Parathyroid adenoma (tissue), 2 donors: Measurements from ENCODE around the gene HOGA1.

Source experiments
- H2AFZ ChIP-seq: fragments of 300-600 bp; sonication (generic); one replicate; pipeline ENCODE4 v1.7.0; 2017; ENCODE audit warnings: antibody characterized with exemption, mild to moderate bottlenecking
- H3K27ac ChIP-seq: fragments of 300-600 bp; sonication (generic); one replicate; pipeline ENCODE4 v1.7.0; 2017
- H3K27me3 ChIP-seq: fragments of 300-600 bp; sonication (generic); one replicate; pipeline ENCODE4 v1.7.0; 2017; ENCODE audit warnings: low read length; ENCODE audit not compliant: control insufficient read depth, insufficient read depth
- H3K36me3 ChIP-seq: fragments of 300-600 bp; sonication (generic); one replicate; pipeline ENCODE4 v1.7.0; 2017; ENCODE audit warnings: low read length; ENCODE audit not compliant: control insufficient read depth, insufficient read depth
- H3K4me1 ChIP-seq: fragments of 300-600 bp; sonication (generic); one replicate; pipeline ENCODE4 v1.7.0; 2017; ENCODE audit warnings: control low read depth
- H3K4me2 ChIP-seq: fragments of 300-600 bp; sonication (generic); one replicate; pipeline ENCODE4 v1.7.0; 2017; ENCODE audit warnings: low read length
- H3K4me3 ChIP-seq: fragments of 300-600 bp; sonication (generic); one replicate; pipeline ENCODE4 v1.7.0; 2017; ENCODE audit warnings: low read depth, low read length
- H3K79me2 ChIP-seq: fragments of 300-600 bp; sonication (generic); one replicate; pipeline ENCODE4 v1.7.0; 2017; ENCODE audit warnings: control low read depth
- H3K9ac ChIP-seq: fragments of 300-600 bp; sonication (generic); one replicate; pipeline ENCODE4 v1.7.0; 2017; ENCODE audit warnings: mild to moderate bottlenecking
- H3K9me3 ChIP-seq: fragments of 300-600 bp; sonication (generic); one replicate; pipeline ENCODE4 v1.7.0; 2017; ENCODE audit warnings: low read length; ENCODE audit not compliant: control insufficient read depth
- CTCF ChIP-seq: fragments of 300-600 bp; sonication (generic); IDR thresholded peaks from one replicate; pipeline ENCODE4 v1.7.0; 2017; ENCODE audit warnings: antibody characterized with exemption, mild to moderate bottlenecking
- donor health status: primary hyperparathyroidism.

HOGA1 gene

GRCh38 chr10:97564776-97565175, 19.4 kb upstream of the HOGA1 start:
- no peaks in the 10 kb centered on the region for H3K36me3 ChIP-seq
- no peak for TF ChIP-seq CTCF

GRCh38 chr10:97566336-97566996, 17.7 kb upstream of the HOGA1 start:
- no peak for TF ChIP-seq CTCF
- Histone ChIP-seq H3K27ac (no peak overlapping the region), H3K27me3 (no peaks in the 10 kb centered on the region), H3K79me2 (no peaks in the 10 kb centered on the region), H3K9ac (no peak overlapping the region), H2AFZ (no peak overlapping the region), H3K36me3 (no peaks in the 10 kb centered on the region), H3K4me3 (no peak overlapping the region), H3K4me2 (no peak overlapping the region), H3K4me1 (no peaks in the 10 kb centered on the region), H3K9me3 (no peaks in the 10 kb centered on the region)

More at GRCh38 chr10:97564776-97565175, 19.4 kb upstream of the HOGA1 start:
- H3K27ac ChIP-seq: no peak overlapping the region
- H3K9me3 ChIP-seq: no peaks in the 10 kb centered on the region
- no peak overlapping the region for H3K9ac ChIP-seq
- no peak overlapping the region for H2AFZ ChIP-seq
- H3K27me3 ChIP-seq: no peaks in the 10 kb centered on the region
- H3K4me3 ChIP-seq: no peak overlapping the region
- no peak overlapping the region for H3K4me2 ChIP-seq
- H3K4me1 ChIP-seq: no peaks in the 10 kb centered on the region
- no peaks in the 10 kb centered on the region for H3K79me2 ChIP-seq

GRCh38 chr10:97567891-97568290, 16.3 kb upstream of the HOGA1 start:
- Histone ChIP-seq H3K4me3 (no peak overlapping the region), H3K27me3 (no peaks in the 10 kb centered on the region), H3K79me2 (no peaks in the 10 kb centered on the region), H2AFZ (no peak overlapping the region), H3K27ac (no peak overlapping the region), H3K9me3 (no peaks in the 10 kb centered on the region), H3K4me2 (no peak overlapping the region), H3K9ac (no peak overlapping the region), H3K4me1 (no peaks in the 10 kb centered on the region), H3K36me3 (no peaks in the 10 kb centered on the region)
- no peak for TF ChIP-seq CTCF

GRCh38 chr10:97570146-97570788, 13.9 kb upstream of the HOGA1 start:
- H3K9me3 ChIP-seq: no peaks in the 10 kb centered on the region
- no peaks in the 10 kb centered on the region for H3K27me3 ChIP-seq
- H3K9ac ChIP-seq: no peak overlapping the region
- no peak overlapping the region for H2AFZ ChIP-seq
- H3K4me3 ChIP-seq: no peak overlapping the region
- H3K27ac ChIP-seq: no peak overlapping the region
- no peaks in the 10 kb centered on the region for H3K79me2 ChIP-seq
- TF ChIP-seq CTCF: no peak
- peaks cover 11% of the 10 kb centered on the region for H3K4me1 ChIP-seq
- no peak overlapping the region for H3K4me2 ChIP-seq
- H3K36me3 ChIP-seq: no peaks in the 10 kb centered on the region
